HCT116 (cell line): ENCODE data around the gene WDR38. TPM values are rescaled to one million over a fixed set of nuclear protein-coding genes. Genes with fewer than 3 reads are reported as not detected.

ENCODE experiments used
- ATAC-seq: fragments of 200-7000 bp; cut with Tn5 transposase; 2 replicates; pipeline ENCODE4 v1.9.1; 2020; ENCODE audit warnings: mild to moderate bottlenecking, moderate library complexity
- BruUV-seq: library from RNA; stranded (reverse); fragments of 400-500 nt; replicated peaks from 2 replicates; lab custom pipeline; 2021; lab: Mats Ljungman, UMichigan
- CTCF ChIA-PET: fragments of 300-600 bp; sonication (Branson Sonifier 250); formaldehyde crosslinking; loops from one replicate; lab custom pipeline; 2021; ENCODE audit warnings: antibody characterized with exemption; lab: Charles Lee
- POLR2A ChIA-PET: fragments of 300-600, 350-600 bp; sonication (Branson Sonifier 250); formaldehyde crosslinking; loops from one replicate; lab custom pipeline; 2021; ENCODE audit warnings: antibody characterized with exemption; lab: Charles Lee
- RAD21 ChIA-PET, 2 experiments: fragments of 300-600 bp; sonication (Branson Sonifier 250); formaldehyde crosslinking; loops; one replicate each; lab custom pipeline; 2023; ENCODE audit warnings: low total read pairs in 2 of 2; ENCODE audit not compliant: uncharacterized antibody in 2 of 2, unreplicated experiment in 2 of 2, low non-redundant PET in 1 of 2; lab: Charles Lee
- DNase-seq: peaks from one replicate; pipeline ENCODE4 v3.0.0-alpha.2; 2010; ENCODE audit warnings: low read depth, low spot score
- H2AFZ ChIP-seq: fragments of 200-600 bp; shearing (Covaris generic), sonication (generic); 2 replicates; pipeline ENCODE4 v1.6.1; 2017; ENCODE audit warnings: low read depth, mixed run types, mixed read lengths, antibody characterized with exemption, low read length; ENCODE audit not compliant: poor library complexity, severe bottlenecking
- H3K27ac ChIP-seq: 2 replicates; pipeline ENCODE4 v1.5.1; 2012; ENCODE audit warnings: low read depth, low read length
- H3K27me3 ChIP-seq: fragments of 200-600 bp; sonication (generic); 2 replicates; pipeline ENCODE4 v1.6.1; 2016; ENCODE audit warnings: mixed run types, low read length, mixed read lengths; ENCODE audit not compliant: insufficient read depth
- H3K36me3 ChIP-seq, 2 experiments: fragments of 200-500 bp in 1 of 2; fragments of 200-600 bp in 1 of 2; sonication (Bioruptor generic) in 1 of 2; sonication (generic) in 1 of 2; 2 replicates each; pipeline versions ENCODE4 v1.5.1 to v1.6.1; 2014 to 2016; ENCODE audit warnings: low read length in 2 of 2, inconsistent platforms in 1 of 2, mixed read lengths in 1 of 2, mixed run types in 1 of 2; ENCODE audit not compliant: insufficient read depth in 2 of 2, control insufficient read depth in 1 of 2
- H3K4me1 ChIP-seq, 2 experiments: fragments of 200-600 bp in 1 of 2; sonication (generic) in 1 of 2; 2 replicates each; pipeline versions ENCODE4 v1.5.1 to v1.6.1; 2012 to 2017; ENCODE audit warnings: low read length in 2 of 2, inconsistent platforms in 1 of 2, mild to moderate bottlenecking in 1 of 2, mixed read lengths in 1 of 2, mixed run types in 1 of 2, moderate library complexity in 1 of 2; ENCODE audit not compliant: insufficient read depth in 2 of 2, control insufficient read depth in 1 of 2
- H3K4me2 ChIP-seq: fragments of 200-600 bp; sonication (generic); 2 replicates; pipeline ENCODE4 v1.6.1; 2017; ENCODE audit warnings: mixed run types, low read length, mixed read lengths
- H3K4me3 ChIP-seq, 2 experiments: fragments of 200-600 bp in 1 of 2; sonication (generic) in 1 of 2; replicated peaks in 1 of 2; 2 replicates each; pipeline ENCODE4 v1.5.1; 2011 to 2016; ENCODE audit warnings: low read length in 2 of 2, control low read depth in 1 of 2, low read depth in 1 of 2, mild to moderate bottlenecking in 1 of 2, mixed read lengths in 1 of 2, mixed run types in 1 of 2
- H3K79me2 ChIP-seq: fragments of 200-600 bp; sonication (generic); 2 replicates; pipeline ENCODE4 v1.6.1; 2017; ENCODE audit warnings: mild to moderate bottlenecking, mixed run types, low read length, moderate library complexity, mixed read lengths; ENCODE audit not compliant: insufficient read depth
- H3K9ac ChIP-seq: fragments of 200-600 bp; sonication (generic); 2 replicates; pipeline ENCODE4 v1.6.1; 2016; ENCODE audit warnings: low read length, mixed read lengths
- H3K9me2 ChIP-seq: fragments of 200-600 bp; sonication (generic), shearing (Covaris generic); 2 replicates; pipeline ENCODE4 v1.6.1; 2017; ENCODE audit warnings: mixed run types, mild to moderate bottlenecking, moderate library complexity; ENCODE audit not compliant: insufficient read depth
- H3K9me3 ChIP-seq, 2 experiments: fragments of 200-500 bp in 1 of 2; fragments of 200-600 bp in 1 of 2; sonication (Bioruptor generic) in 1 of 2; sonication (generic) in 1 of 2; 2 replicates each; pipeline ENCODE4 v1.6.1; 2014 to 2017; ENCODE audit warnings: low read length in 2 of 2, mixed read lengths in 2 of 2, inconsistent platforms in 1 of 2, low read depth in 1 of 2, mild to moderate bottlenecking in 1 of 2, mixed run types in 1 of 2, moderate library complexity in 1 of 2; ENCODE audit not compliant: control insufficient read depth in 1 of 2, insufficient read depth in 1 of 2
- H4K20me1 ChIP-seq: fragments of 200-600 bp; sonication (generic), shearing (Covaris generic); 2 replicates; pipeline ENCODE4 v1.6.1; 2017; ENCODE audit warnings: mixed run types, mild to moderate bottlenecking, moderate library complexity; ENCODE audit not compliant: insufficient read depth
- EGR1 ChIP-seq: IDR thresholded peaks from 2 replicates; pipeline ENCODE4 v1.6.1; 2012; ENCODE audit warnings: low read depth
- ELF1 ChIP-seq: IDR thresholded peaks from 2 replicates; pipeline ENCODE4 v1.6.1; 2012; ENCODE audit warnings: low read depth, borderline replicate concordance
- EZH2 ChIP-seq: fragments of 200-600 bp; sonication (generic); IDR thresholded peaks from 2 replicates; pipeline ENCODE4 v1.6.1; 2017; ENCODE audit warnings: antibody characterized with exemption, mixed run types
- EZH2phosphoT487 ChIP-seq: fragments of 200-600 bp; IDR thresholded peaks from 2 replicates; pipeline ENCODE4 v1.6.1; 2018; ENCODE audit warnings: antibody characterized with exemption, borderline replicate concordance
- JUND ChIP-seq: IDR thresholded peaks from 2 replicates; pipeline ENCODE4 v1.6.1; 2012
- POLR2A ChIP-seq: IDR thresholded peaks from 2 replicates; pipeline ENCODE4 v1.7.0; 2011; ENCODE audit warnings: borderline replicate concordance; ENCODE audit not compliant: insufficient read depth, insufficient read length; ENCODE audit errors: extremely low read depth
- POLR2AphosphoS5 ChIP-seq: IDR thresholded peaks from 2 replicates; pipeline ENCODE4 v1.6.1; 2011; ENCODE audit warnings: mild to moderate bottlenecking, low read depth, low read length, moderate library complexity
- REST ChIP-seq: IDR thresholded peaks from 2 replicates; pipeline ENCODE4 v1.6.1; 2012; ENCODE audit warnings: low read depth
- TCF7L2 ChIP-seq: IDR thresholded peaks from 2 replicates; pipeline ENCODE4 v1.7.0; 2011; ENCODE audit warnings: borderline replicate concordance, inconsistent platforms; ENCODE audit not compliant: insufficient read depth, insufficient read length; ENCODE audit errors: extremely low read depth
- YY1 ChIP-seq: IDR thresholded peaks from 2 replicates; pipeline ENCODE4 v1.6.1; 2011; ENCODE audit warnings: low read length, low read depth, moderate library complexity, mild to moderate bottlenecking; ENCODE audit not compliant: insufficient replicate concordance; ENCODE audit errors: extremely low read depth
- ZNF274 ChIP-seq: fragments of 200-500 bp; sonication (Bioruptor generic); IDR thresholded peaks from 2 replicates; pipeline ENCODE4 v1.6.1; 2014; ENCODE audit warnings: mild to moderate bottlenecking, low read depth, low read length, inconsistent platforms
- intact Hi-C: fragments of 100-400 bp; cut with micrococcal nuclease; formaldehyde crosslinking; loops from 2 replicates; pipeline ENCODE4 v1.10.0; 2022
- total RNA-seq: library from RNA; stranded (reverse); gene quantifications from one replicate; pipeline ENCODE4 v1.2.1, GENCODE V29; 2021; ENCODE audit not compliant: unreplicated experiment
- TF ChIP-seq, protein P1 (sequence below): IDR thresholded peaks from 2 replicates; pipeline ENCODE4 v1.6.1; 2012
- TF ChIP-seq, protein P2 (sequence below), 3 experiments: fragments of 200-600 bp in 1 of 3; sonication (generic) in 1 of 3; IDR thresholded peaks in 2 of 3; conservative IDR thresholded peaks in 1 of 3; 2 replicates each; pipeline ENCODE4 v1.5.1; 2012 to 2017; ENCODE audit warnings: low read depth in 2 of 3, low read length in 2 of 3, antibody characterized with exemption in 1 of 3, borderline replicate concordance in 1 of 3, control low read depth in 1 of 3, mild to moderate bottlenecking in 1 of 3, mixed read lengths in 1 of 3, mixed run types in 1 of 3, moderate library complexity in 1 of 3; ENCODE audit not compliant: insufficient read depth in 1 of 3

WDR38 gene
- total RNA-seq, 1 experiment from 2014 or later = not detected

DNA sequence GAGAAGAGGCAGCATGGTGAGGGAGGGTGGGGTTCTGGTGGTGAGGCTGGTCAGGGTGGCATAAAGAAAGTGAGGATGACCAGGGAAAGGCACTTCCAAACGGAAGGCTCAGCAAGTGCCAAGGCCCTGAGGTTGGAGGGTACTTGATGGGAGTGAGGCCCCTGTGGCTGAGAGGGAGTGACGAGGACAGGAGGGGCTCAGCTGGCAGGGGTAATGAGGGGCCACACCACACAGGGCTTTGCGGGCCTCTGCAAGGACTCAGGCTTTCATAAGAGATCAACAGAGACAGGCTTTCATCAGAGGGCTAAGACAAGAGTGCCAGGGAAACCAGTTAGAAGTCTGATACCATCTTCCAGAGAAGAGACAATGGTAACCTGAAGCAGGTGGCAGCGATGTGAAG is 32.3 kb downstream of the WDR38 start:
- ATAC-seq (0 out of 2 replicates have a peak, but pooled peaks have one; percentile 11), DNase-seq (no peak)
- Histone ChIP-seq H3K4me3 (no peak overlapping the region), H3K4me2 (no peak overlapping the region), H3K36me3 (peaks cover 0 to 2% of the 10 kb centered on the region in 2 experiments; a peak in 3 of 4 replicates), H3K4me1 (no peaks in the 10 kb centered on the region), H4K20me1 (no peaks in the 10 kb centered on the region), H3K79me2 (no peaks in the 10 kb centered on the region), H2AFZ (no peak overlapping the region), H3K9me3 (no peaks in the 10 kb centered on the region), H3K9me2 (no peaks in the 10 kb centered on the region), H3K27me3 (no peaks in the 10 kb centered on the region), H3K27ac (no peak overlapping the region), H3K9ac (no peak overlapping the region)
- intact Hi-C loops = no loop called here
- CTCF ChIA-PET = no interaction called here
- RAD21 ChIA-PET = no interaction called here
- POLR2A ChIA-PET = no interaction called here
- TF ChIP-seq, protein P1, sequence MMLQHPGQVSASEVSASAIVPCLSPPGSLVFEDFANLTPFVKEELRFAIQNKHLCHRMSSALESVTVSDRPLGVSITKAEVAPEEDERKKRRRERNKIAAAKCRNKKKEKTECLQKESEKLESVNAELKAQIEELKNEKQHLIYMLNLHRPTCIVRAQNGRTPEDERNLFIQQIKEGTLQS = no peak
- TF ChIP-seq POLR2AphosphoS5 (no peak), ELF1 (no peak), REST (no peak), POLR2A (no peak), EZH2 (no peak), JUND (no peak), YY1 (no peak), TCF7L2 (no peak), EZH2phosphoT487 (no peak), ZNF274 (no peak), EGR1 (no peak)
- TF ChIP-seq, protein P2, sequence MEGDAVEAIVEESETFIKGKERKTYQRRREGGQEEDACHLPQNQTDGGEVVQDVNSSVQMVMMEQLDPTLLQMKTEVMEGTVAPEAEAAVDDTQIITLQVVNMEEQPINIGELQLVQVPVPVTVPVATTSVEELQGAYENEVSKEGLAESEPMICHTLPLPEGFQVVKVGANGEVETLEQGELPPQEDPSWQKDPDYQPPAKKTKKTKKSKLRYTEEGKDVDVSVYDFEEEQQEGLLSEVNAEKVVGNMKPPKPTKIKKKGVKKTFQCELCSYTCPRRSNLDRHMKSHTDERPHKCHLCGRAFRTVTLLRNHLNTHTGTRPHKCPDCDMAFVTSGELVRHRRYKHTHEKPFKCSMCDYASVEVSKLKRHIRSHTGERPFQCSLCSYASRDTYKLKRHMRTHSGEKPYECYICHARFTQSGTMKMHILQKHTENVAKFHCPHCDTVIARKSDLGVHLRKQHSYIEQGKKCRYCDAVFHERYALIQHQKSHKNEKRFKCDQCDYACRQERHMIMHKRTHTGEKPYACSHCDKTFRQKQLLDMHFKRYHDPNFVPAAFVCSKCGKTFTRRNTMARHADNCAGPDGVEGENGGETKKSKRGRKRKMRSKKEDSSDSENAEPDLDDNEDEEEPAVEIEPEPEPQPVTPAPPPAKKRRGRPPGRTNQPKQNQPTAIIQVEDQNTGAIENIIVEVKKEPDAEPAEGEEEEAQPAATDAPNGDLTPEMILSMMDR (IDR thresholded peaks at IDR 0.05 in 2 of 3, conservative IDR thresholded peaks at IDR 0.05 in 1 of 3; ENCODE audit: borderline replicate concordance in 1 of 3, insufficient read depth in 1 of 3, low read depth in 2 of 3, low read length in 2 of 3) = no peak
- no TSS peak for BruUV-seq
